HG03025 (cell line): Measurements from ENCODE around the gene PHF8.

Source experiments
- ATAC-seq: cut with Tn5 transposase; IDR thresholded peaks from one replicate; pipeline ENCODE4 v1.9.1; 2021; ENCODE audit warnings: mild to moderate bottlenecking, moderate library complexity; ENCODE audit not compliant: unreplicated experiment, low FRiP score

Gene PHF8

GRCh38 chrX:54029529-54030143 lies 14.6 kb downstream of the PHF8 start:
- no peak for ATAC-seq

DNA sequence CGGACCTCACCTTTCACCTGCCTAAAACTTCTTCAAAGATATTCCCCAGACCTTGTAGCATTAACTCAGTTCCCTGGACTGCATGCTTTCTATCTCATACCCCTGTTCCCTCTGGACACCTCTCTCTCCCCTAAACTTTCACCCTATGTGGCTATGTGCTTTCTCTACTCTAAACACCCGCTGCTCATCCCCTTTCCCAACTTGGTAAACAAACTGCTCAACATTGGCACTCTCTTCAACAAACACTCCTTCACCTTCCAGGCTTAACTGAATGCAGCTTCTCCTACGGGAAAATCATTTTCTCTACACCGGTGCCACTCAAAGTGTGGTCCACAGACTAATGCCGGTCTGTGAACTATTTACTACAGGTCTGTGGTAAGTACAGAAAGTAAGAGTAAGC lies 19.9 kb downstream of the PHF8 start:
- ATAC-seq = no peak

- no peak for ATAC-seq
Observed at GRCh38 chrX:54012830-54013500, 31.3 kb downstream of the PHF8 start.

GRCh38 chrX:54007682-54008081 lies 36.6 kb downstream of the PHF8 start:
- no peak for ATAC-seq

DNA sequence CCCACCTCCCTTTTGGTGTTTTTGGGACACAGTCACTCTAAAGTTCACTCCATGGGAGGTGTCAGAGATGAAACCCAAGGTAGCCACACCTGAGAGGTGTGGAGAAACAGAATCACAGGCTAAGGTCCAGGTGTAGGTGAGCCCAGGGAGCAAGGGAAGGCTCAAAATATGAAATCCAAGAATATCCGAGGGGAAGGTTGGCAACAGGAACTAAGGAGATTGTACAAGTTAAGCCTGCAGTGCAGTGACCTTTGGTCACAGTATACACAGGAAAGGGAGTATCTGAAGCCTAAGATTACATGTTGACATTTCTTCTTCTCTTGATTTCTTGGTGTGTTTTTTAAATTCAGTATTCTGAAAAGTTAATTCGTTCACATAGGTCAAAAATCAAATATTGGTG lies 46.5 kb downstream of the PHF8 start:
- ATAC-seq = no peak

GRCh38 chrX:53992589-53992988 lies 51.7 kb downstream of the PHF8 start:
- ATAC-seq = no peak

GRCh38 chrX:53990171-53990570 lies 54.1 kb downstream of the PHF8 start:
- no peak for ATAC-seq

DNA sequence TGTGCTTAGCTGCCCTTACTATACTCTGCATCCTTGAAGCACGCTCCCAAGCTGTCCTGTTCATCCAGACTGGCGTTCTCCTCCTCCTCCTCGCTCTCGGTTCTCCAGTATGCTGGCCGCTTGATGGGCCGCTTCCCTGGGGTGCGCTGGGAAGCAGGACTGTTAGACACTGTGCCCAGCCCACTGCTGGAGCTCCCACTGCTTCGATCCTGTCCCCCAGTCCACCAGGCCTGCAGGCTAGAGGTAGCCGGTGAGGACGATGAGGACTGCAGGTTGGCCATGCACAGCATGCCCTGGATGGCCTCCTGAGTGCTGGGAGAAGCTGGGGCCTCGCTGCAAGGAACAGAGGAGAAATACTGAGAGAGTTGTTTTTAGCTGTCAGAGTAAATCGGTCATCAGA lies 59.4 kb downstream of the PHF8 start:
- no peak for ATAC-seq

- ATAC-seq = no peak
Observed at GRCh38 chrX:53974529-53974928, 69.7 kb downstream of the PHF8 start.

- ATAC-seq = no peak
Observed at GRCh38 chrX:53969540-53969939, 74.7 kb downstream of the PHF8 start.

GRCh38 chrX:53950130-53950733 lies 94.0 kb downstream of the PHF8 start:
- no peak for ATAC-seq

- ATAC-seq = no peak
Observed at GRCh38 chrX:53940180-53940579, 104.1 kb downstream of the PHF8 start.

- no peak for ATAC-seq
Observed at GRCh38 chrX:53939127-53939526, 105.1 kb downstream of the PHF8 start.

DNA sequence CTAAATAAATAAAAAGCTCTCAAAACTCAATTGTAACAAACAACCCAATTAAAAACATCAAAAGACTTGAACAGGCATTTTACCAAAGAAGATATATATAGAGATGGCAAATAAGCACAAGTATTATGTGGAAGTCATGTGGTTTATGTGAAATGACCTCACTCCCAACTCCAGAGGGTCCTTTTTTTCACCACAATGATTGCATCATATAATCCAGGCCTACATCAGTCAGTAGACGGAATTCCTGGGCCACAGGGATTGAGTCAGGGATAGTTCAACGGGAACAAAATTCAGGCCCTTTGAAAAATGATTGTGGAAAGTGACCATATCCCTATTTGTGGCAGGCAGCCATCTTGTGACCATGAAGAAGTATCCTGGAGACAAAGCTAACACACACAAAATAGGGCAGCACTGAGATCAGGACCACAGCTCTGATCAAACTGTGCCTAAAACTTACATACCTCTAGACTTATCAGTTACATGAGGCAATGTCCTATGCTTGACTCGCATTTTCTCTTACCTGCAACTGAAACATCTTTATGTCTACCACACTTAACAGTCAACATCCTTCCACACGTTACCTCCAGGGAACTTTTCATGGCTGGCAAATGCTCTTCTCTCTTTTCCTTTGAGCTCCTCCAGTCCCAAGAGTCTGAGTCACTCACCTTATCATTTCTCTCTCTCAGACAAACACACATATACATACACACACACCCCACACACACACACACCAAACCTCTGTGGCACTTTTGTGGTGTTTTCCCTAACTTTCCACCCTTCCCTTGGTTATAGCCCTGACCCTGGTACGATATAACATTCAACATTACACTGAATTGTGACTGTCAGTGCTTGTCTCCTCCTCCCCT lies 113.5 kb downstream of the PHF8 start:
- ATAC-seq = no peak

- no peak for ATAC-seq
Observed at GRCh38 chrX:53926030-53926429, 118.2 kb downstream of the PHF8 start.

DNA sequence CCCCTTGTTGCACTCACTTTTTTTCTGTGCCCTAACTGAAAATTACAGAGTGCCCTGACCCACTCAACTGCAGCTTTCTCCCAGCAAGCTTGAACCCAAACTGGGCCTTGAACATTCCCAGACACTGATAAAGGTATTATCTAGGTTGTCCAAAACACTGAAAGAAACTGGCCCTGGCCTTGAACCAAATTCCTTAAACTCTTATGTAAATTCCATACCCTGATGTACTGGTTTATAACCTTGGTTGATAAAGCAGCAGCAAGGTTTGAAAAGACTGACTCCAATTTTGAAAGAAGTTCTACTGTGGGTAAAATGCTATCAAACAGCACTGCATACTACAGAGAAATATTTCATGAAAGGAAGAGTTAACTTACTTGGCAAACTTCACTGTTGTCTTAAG lies 125.6 kb downstream of the PHF8 start:
- ATAC-seq = no peak

DNA sequence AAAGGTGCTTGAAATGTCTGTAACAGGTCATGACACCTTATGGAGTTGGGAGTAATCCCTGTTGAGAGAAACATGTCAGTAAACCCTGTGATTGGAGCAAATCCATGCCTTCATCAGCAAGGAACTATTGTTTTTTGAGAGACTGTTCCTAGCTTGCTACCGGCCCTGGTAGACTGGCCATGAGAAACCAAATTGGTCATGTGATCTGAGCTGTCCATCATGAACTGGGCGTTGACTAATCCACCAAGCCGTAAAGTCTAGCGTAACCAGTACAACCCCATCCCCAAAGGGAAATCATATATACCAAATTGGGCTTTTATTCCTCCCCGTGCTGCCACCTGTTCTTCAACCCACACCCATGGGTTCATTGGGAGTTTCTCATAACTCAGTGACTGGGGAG lies 143.7 kb downstream of the PHF8 start:
- no peak for ATAC-seq

GRCh38 chrX:53895270-53895669 lies 149.0 kb downstream of the PHF8 start:
- ATAC-seq = no peak
